Effector CD4-positive, alpha-beta T cell (primary cell): ENCODE data around the gene ILK.

Experiments used
- DNase-seq: peaks from one replicate; pipeline ENCODE4 v3.0.0-alpha.2; 2020

Gene ILK

GRCh38 chr11:6607190-6607795 lies 3.7 kb downstream of the ILK start:
- DNase-seq = no peak

- no peak for DNase-seq
Measured at GRCh38 chr11:6608011-6608410, 4.4 kb downstream of the ILK start.

GRCh38 chr11:6608726-6609501 lies 5.3 kb downstream of the ILK start:
- no peak for DNase-seq

- DNase-seq = no peak
Measured at GRCh38 chr11:6609502-6610015, 6.0 kb downstream of the ILK start.

GRCh38 chr11:6610591-6610990 lies 7.0 kb downstream of the ILK start:
- no peak for DNase-seq

GRCh38 chr11:6611092-6611962 lies 7.8 kb downstream of the ILK start:
- DNase-seq = peak; percentile 33

- no peak for DNase-seq
Measured at GRCh38 chr11:6611963-6612212, 8.3 kb downstream of the ILK start.

GRCh38 chr11:6612213-6613041 lies 8.9 kb downstream of the ILK start, which contains the start of gene TAF10:
Gene TAF10 (minus strand): TSS chr11:6612216. CDS start chr11:6612189, 27 bp downstream.
- peak; percentile 95 for DNase-seq

- DNase-seq = no peak
Measured at GRCh38 chr11:6613496-6613895, 9.9 kb downstream of the ILK start.

- no peak for DNase-seq
Measured at GRCh38 chr11:6614446-6614845, 10.9 kb downstream of the ILK start.

GRCh38 chr11:6615046-6615445 lies 11.5 kb downstream of the ILK start:
- no peak for DNase-seq

- DNase-seq = no peak
Measured at GRCh38 chr11:6615882-6616585, 12.5 kb downstream of the ILK start.

- no peak for DNase-seq
Measured at GRCh38 chr11:6616596-6617250, 13.1 kb downstream of the ILK start.

- DNase-seq = no peak
Measured at GRCh38 chr11:6617315-6617781, 13.8 kb downstream of the ILK start.

GRCh38 chr11:6618117-6619003 lies 14.8 kb downstream of the ILK start:
- DNase-seq = peak; percentile 65

- peak; percentile 87 for DNase-seq
Measured at GRCh38 chr11:6619004-6619745, 15.6 kb downstream of the ILK start, which contains the start of gene TPP1. Gene TPP1 (minus strand): TSS chr11:6619422. CDS start chr11:6619400, 22 bp downstream.

GRCh38 chr11:6620636-6621035 lies 17.1 kb downstream of the ILK start:
- DNase-seq = no peak

GRCh38 chr11:6621711-6622211 lies 18.2 kb downstream of the ILK start:
- DNase-seq = no peak
